ENCODE results near the gene BAIAP3.
"Not testable (repeated sequence)": the region's sequence is repeated elsewhere in the genome, so short reads cannot be mapped to it uniquely, and the experiment has no call there.

The BAIAP3 gene

GRCh38 chr16:1290860-1291575 is 42.4 kb upstream of the BAIAP3 start:
- Histone ChIP-seq H3K79me2 (ENCODE audit: control insufficient read depth, low read length) (no peaks in the 10 kb centered on the region), H3K27me3 (ENCODE audit: control insufficient read depth, low read length) (peaks cover 23% of the 10 kb centered on the region), H3K9me2 (replicated peaks; ENCODE audit: control insufficient read depth, low read length) (no peaks in the 10 kb centered on the region), H3F3A (ENCODE audit: control insufficient read depth, insufficient read depth) (no peaks in the 10 kb centered on the region; the same call in 1 of the 2 replicates), H3K4me1 (ENCODE audit: control insufficient read depth, low read length) (peaks cover 6% of the 10 kb centered on the region; the same call in 1 of the 2 replicates), H3K4me2 (ENCODE audit: low read length) (no peak overlapping the region), H3K9me3 (ENCODE audit: control insufficient read depth, insufficient read depth, low read length) (no peaks in the 10 kb centered on the region), H3K36me3 (ENCODE audit: control insufficient read depth, low read length) (no peaks in the 10 kb centered on the region), H3K4me3 (ENCODE audit: low read length) (no peak overlapping the region), H3K27ac (ENCODE audit: low read depth, low read length) (no peak overlapping the region), H4K20me1 (ENCODE audit: control insufficient read depth, insufficient read depth, low read depth, low read length) (no peaks in the 10 kb centered on the region)
- TF ChIP-seq, protein P1, sequence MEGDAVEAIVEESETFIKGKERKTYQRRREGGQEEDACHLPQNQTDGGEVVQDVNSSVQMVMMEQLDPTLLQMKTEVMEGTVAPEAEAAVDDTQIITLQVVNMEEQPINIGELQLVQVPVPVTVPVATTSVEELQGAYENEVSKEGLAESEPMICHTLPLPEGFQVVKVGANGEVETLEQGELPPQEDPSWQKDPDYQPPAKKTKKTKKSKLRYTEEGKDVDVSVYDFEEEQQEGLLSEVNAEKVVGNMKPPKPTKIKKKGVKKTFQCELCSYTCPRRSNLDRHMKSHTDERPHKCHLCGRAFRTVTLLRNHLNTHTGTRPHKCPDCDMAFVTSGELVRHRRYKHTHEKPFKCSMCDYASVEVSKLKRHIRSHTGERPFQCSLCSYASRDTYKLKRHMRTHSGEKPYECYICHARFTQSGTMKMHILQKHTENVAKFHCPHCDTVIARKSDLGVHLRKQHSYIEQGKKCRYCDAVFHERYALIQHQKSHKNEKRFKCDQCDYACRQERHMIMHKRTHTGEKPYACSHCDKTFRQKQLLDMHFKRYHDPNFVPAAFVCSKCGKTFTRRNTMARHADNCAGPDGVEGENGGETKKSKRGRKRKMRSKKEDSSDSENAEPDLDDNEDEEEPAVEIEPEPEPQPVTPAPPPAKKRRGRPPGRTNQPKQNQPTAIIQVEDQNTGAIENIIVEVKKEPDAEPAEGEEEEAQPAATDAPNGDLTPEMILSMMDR (IDR thresholded peaks at IDR 0.05; ENCODE audit: low read depth, low read length, poor library complexity, severe bottlenecking), result no peak
- TF ChIP-seq EZH2phosphoT487 (IDR thresholded peaks at IDR 0.05; ENCODE audit: borderline replicate concordance, low read length), result no peak

GRCh38 chr16:1291576-1291974 is 41.9 kb upstream of the BAIAP3 start:
- H3F3A ChIP-seq (ENCODE audit: control insufficient read depth, insufficient read depth), result no peaks in the 10 kb centered on the region; the same call in 1 of the 2 replicates
- no peaks in the 10 kb centered on the region for H3K9me3 ChIP-seq (ENCODE audit: control insufficient read depth, insufficient read depth, low read length)
- H3K27ac ChIP-seq (ENCODE audit: low read depth, low read length), result no peak overlapping the region
- no peaks in the 10 kb centered on the region for H3K36me3 ChIP-seq (ENCODE audit: control insufficient read depth, low read length)
- peaks cover 9% of the 10 kb centered on the region for H3K4me1 ChIP-seq (ENCODE audit: control insufficient read depth, low read length)
- H3K4me2 ChIP-seq (ENCODE audit: low read length), result no peak overlapping the region
- no peak for TF ChIP-seq EZH2phosphoT487 (IDR thresholded peaks at IDR 0.05; ENCODE audit: borderline replicate concordance, low read length)
- TF ChIP-seq, protein P1 (IDR thresholded peaks at IDR 0.05; ENCODE audit: low read depth, low read length, poor library complexity, severe bottlenecking), result no peak
- no peaks in the 10 kb centered on the region for H4K20me1 ChIP-seq (ENCODE audit: control insufficient read depth, insufficient read depth, low read depth, low read length)
- H3K27me3 ChIP-seq (ENCODE audit: control insufficient read depth, low read length), result peaks cover 23% of the 10 kb centered on the region
- no peaks in the 10 kb centered on the region for H3K79me2 ChIP-seq (ENCODE audit: control insufficient read depth, low read length)
- H3K4me3 ChIP-seq (ENCODE audit: low read length), result no peak overlapping the region
- H3K9me2 ChIP-seq (replicated peaks; ENCODE audit: control insufficient read depth, low read length), result no peaks in the 10 kb centered on the region

DNA sequence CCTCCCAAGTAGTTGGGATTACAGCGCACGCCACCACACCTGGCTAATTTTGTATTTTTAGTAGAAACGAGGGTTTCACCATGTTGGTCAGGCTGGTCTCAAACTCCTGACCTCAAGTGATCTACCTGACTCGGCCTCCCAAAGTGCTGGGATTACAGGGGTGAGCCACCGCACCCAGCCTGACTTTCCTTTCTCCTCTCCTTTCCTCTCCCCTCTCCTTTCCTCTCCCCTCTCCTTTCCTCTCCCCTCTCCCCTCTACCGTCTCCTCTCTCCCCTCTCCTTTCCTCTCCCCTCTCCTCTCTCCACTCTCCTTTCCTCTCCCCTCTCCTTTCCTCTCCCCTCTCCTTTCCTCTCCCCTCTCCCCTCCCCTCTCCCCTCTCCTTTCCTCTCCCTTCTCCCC is 41.2 kb upstream of the BAIAP3 start:
- H3K27ac ChIP-seq (ENCODE audit: low read depth, low read length); H3F3A ChIP-seq (ENCODE audit: control insufficient read depth, insufficient read depth); H3K36me3 ChIP-seq (ENCODE audit: control insufficient read depth, low read length); H3K4me3 ChIP-seq (ENCODE audit: low read length); H3K9me3 ChIP-seq (ENCODE audit: control insufficient read depth, insufficient read depth, low read length); H3K4me2 ChIP-seq (ENCODE audit: low read length); H3K9me2 ChIP-seq (replicated peaks; ENCODE audit: control insufficient read depth, low read length); H4K20me1 ChIP-seq (ENCODE audit: control insufficient read depth, insufficient read depth, low read depth, low read length); H3K79me2 ChIP-seq (ENCODE audit: control insufficient read depth, low read length): not testable (repeated sequence)
- H3K4me1 ChIP-seq (ENCODE audit: control insufficient read depth, low read length), result peaks cover 15% of the 10 kb centered on the region
- peaks cover 23% of the 10 kb centered on the region for H3K27me3 ChIP-seq (ENCODE audit: control insufficient read depth, low read length)

DNA sequence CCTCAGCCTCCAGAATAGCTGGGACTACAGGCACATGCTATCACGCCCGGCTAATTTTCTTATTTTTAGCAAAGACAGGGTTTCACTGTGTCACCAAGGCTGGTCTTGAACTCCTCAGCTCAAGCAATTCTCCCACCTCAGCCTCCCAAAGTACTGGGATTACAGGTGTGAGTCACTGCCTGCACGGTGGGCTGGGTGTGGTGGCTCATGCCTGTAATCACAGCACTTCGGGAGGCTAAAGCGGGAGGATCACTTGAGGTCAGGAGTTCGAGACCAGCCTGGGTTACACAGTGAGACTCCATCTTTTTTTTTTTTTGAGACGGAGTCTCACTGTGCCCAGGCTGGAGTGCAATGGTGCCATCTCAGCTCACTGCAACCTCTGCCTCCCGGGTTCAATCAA is 40.6 kb upstream of the BAIAP3 start:
- H3K9me2 ChIP-seq (replicated peaks; ENCODE audit: control insufficient read depth, low read length); H3K4me3 ChIP-seq (ENCODE audit: low read length); H3K9me3 ChIP-seq (ENCODE audit: control insufficient read depth, insufficient read depth, low read length); H4K20me1 ChIP-seq (ENCODE audit: control insufficient read depth, insufficient read depth, low read depth, low read length); H3F3A ChIP-seq (ENCODE audit: control insufficient read depth, insufficient read depth); H3K27ac ChIP-seq (ENCODE audit: low read depth, low read length); H3K79me2 ChIP-seq (ENCODE audit: control insufficient read depth, low read length); H3K36me3 ChIP-seq (ENCODE audit: control insufficient read depth, low read length); H3K4me2 ChIP-seq (ENCODE audit: low read length): not testable (repeated sequence)
- Histone ChIP-seq H3K27me3 (ENCODE audit: control insufficient read depth, low read length) (peaks cover 23% of the 10 kb centered on the region), H3K4me1 (ENCODE audit: control insufficient read depth, low read length) (peaks cover 18% of the 10 kb centered on the region)

All from DOHH2 (cell line).